ENCODE data around the gene TC2N. TPM values are rescaled to one million over a fixed set of nuclear protein-coding genes. Genes with fewer than 3 reads are reported as not detected.

TC2N gene
- total RNA-seq, 2 donors from 2014 or later: 33.4 to 42.8 TPM

DNA sequence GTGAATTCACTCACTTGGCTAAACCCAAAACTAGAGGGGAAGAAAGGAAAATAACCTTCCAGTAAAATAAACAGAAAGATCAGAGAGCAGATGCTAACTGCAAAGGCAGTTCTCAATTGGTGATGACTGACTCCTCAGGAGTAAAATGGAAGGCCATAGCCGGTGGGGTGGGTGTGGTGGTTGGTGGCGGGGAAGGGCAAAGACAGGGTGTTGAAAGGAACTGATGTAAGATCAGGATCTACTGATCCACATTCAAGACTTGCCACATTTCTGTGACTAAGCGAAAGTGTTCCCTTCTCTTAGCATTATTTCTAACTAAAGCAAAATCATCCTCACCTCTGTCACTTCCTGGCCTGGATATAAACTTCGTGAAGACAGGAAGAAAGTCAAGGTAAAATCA is 26.3 kb upstream of the TC2N start:
- peak in 1 of 2 donors; percentile 29 for DNase-seq (ENCODE audit: low spot score in 2 of 2)
- Mint-ChIP-seq H3K36me3 (peaks cover 0 to 7% of the 10 kb centered on the region in 2 donors), H3K9me3 (no peaks in the 10 kb centered on the region), H3K27ac (peak overlapping the region in 1 of 2 donors; percentile 65)
- peak; percentile 75 to 86 for ATAC-seq

DNA sequence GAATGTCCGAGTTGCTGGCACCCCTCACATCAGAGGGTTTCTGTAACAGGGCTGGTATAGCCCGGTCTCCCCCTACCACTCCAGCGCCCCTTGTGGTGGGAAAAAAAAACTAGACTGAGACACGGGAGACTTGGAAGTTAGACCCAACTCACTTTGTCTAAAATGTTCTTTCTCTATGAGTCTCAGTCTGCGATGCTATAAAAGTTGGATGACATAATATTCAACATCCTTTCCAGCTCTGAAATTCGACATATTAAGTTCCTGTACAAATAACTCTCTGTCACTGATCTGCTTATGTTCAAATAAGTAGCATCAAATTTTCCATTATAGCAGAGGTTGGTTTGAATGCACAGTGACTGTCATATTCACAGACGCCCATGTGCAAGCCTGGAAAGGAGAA is 25.7 kb upstream of the TC2N start:
- Mint-ChIP-seq H3K27ac (peak overlapping the region in 1 of 2 donors; percentile 65), H3K9me3 (no peaks in the 10 kb centered on the region), H3K36me3 (peaks cover 0 to 7% of the 10 kb centered on the region in 2 donors)
- ATAC-seq (peak; percentile 35 to 48), DNase-seq (ENCODE audit: low spot score in 2 of 2) (peak in 1 of 2 donors; percentile 34)

DNA sequence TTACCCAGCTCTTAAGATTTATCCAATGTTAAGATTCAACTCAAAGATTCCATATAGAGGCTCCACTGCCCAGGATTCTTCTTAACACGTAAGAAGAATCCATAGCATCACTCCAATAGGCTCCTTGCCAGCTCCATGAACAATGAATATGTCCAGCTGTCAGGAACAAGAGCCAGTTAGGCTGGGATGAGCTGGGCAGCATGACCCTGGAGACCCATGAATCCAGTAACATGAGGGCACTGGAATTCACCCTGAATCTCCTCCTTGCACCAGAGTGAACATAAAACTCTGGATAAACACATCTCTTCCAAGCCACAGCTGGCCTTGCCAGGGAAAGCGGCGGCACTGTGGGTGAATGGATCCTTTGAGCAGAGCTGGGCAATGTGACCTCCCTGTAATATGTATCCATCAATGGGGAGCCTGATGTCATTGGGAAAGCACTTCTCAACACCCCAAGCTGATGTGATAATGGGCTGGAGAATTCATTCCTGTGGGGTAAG is 24.4 kb upstream of the TC2N start:
- H3K9me3 Mint-ChIP-seq: no peaks in the 10 kb centered on the region
- H3K36me3 Mint-ChIP-seq: peaks cover 0 to 7% of the 10 kb centered on the region in 2 donors
- DNase-seq (ENCODE audit: low spot score in 2 of 2) (no peak), ATAC-seq (no peak)
- no peak overlapping the region for H3K27ac Mint-ChIP-seq

DNA sequence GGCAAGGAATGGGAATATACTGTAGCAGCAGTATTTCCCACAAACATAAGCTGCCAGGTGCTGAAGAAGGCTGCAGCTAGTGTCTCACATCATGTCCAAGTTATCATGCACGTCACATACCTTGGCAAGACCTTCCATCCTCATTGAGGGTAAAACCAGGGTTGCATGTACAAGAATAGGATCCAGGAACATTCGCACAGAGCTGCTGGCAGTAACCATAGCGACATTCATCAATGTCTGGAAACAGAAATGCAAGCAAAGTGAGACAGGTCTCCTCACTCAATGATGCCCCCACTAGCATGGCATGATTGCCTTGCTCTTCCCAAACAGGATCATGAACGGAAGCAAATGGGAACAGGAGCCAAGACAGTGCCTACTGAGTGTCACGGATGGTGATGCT is 23.8 kb upstream of the TC2N start:
- peaks cover 0 to 7% of the 10 kb centered on the region in 2 donors for H3K36me3 Mint-ChIP-seq
- DNase-seq (ENCODE audit: low spot score in 2 of 2) (no peak), ATAC-seq (no peak)
- H3K27ac Mint-ChIP-seq: no peak overlapping the region
- no peaks in the 10 kb centered on the region for H3K9me3 Mint-ChIP-seq

DNA sequence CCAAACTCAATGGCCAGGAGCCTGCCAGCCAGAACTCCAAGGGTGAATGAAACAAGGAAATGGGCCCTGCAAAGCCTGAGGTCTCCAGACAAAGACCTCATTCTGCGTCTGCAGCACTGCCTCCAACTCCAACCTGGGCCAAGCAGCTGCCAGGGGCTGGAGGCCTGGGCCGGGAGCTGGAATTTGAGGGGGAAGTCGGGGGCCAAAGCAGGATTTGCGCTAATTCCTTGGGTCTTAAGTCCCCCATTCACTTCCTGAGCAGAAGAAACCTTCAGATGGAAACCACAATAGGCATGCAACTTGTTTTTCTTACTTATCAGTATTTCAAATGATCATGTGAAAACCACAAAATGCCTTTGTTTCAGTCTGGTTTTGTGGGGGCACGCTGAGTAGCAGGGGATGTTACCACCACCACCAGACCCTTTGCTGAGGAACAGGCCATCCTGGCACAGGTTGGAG is 23.0 kb upstream of the TC2N start:
- no peak overlapping the region for H3K27ac Mint-ChIP-seq
- no peak for ATAC-seq
- DNase-seq (ENCODE audit: low spot score in 2 of 2): no peak
- H3K9me3 Mint-ChIP-seq: no peaks in the 10 kb centered on the region
- H3K36me3 Mint-ChIP-seq: peaks cover 0 to 7% of the 10 kb centered on the region in 2 donors

DNA sequence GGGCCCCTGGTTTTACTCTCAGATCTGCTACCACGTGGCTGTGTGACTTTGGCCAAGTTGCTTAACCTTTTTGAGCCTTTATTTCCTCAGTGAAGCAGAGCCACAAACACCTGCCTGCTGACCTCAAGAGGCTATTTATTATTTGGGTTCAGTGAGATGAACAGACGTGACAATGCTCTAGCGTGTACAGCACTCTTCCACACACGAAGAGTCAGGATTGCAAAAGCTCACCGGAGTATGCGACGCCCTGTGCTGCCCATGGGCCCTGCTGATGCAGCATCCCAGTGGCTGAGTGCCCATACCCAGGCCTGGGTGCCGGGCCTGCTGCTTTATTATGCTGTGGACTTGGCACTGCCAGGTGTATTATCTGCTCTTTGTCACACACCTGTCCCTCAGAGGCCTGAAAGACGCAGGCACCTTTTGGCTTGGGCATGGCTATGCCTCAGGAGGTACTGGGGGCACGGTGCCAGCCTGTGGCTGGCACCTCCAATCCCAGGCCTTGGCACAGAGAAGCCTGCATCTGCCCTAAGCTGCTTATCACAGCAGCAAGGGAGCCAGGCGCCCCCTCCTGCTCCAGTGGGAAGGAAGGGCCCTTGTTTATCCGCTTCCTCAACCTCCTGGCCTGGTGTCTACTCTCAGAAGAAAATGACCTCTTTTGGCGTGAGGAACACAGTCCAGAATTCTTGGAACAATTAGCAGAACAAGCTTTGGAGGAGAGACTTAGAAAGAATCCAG is 22.3 kb upstream of the TC2N start:
- DNase-seq (ENCODE audit: low spot score in 2 of 2): no peak
- ATAC-seq: no peak
- Mint-ChIP-seq H3K36me3 (peaks cover 0 to 7% of the 10 kb centered on the region in 2 donors), H3K27ac (peak overlapping the region in 1 of 2 donors; percentile 38), H3K9me3 (no peaks in the 10 kb centered on the region)

DNA sequence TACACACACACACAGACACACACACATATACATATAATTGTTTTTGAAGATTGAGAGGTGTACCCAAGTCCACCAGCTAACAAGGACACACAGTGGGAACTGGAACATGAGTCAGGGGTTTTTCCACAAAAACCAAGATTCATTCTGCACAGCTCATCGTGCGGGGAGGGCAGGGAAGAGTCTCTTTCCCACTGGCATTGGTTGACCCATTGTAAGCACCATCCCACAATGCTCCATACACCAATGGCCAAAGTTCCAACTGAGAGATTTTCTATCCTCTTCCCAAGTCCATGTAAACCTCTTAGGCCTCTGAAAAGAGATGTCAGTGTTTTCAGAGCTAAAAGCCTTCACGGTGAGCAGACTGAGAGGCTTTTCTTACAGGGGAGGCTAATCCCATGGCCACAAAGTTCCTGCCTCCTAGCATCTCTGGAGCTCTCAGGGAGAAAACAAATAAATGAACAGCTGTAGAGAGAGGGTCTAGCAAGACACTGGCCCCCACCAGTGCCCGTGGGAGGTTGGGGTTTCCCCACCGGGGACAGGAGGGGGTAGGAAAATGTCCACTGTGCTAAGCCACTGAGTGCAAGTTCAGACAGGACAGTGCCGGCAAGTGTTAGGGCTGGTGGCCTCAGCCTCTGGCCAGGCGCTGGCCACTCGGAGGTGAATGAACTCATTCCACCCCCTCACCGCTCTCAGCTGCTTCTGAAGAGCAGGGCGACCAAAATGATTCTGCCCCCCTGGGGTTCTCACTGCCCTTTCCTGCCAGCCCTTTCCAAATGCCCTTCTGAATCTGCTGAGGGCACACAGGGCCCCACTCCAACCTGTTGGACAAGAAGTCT is 21.5 kb upstream of the TC2N start:
- H3K36me3 Mint-ChIP-seq: peaks cover 0 to 7% of the 10 kb centered on the region in 2 donors
- no peak overlapping the region for H3K27ac Mint-ChIP-seq
- ATAC-seq: no peak
- no peaks in the 10 kb centered on the region for H3K9me3 Mint-ChIP-seq
- DNase-seq (ENCODE audit: low spot score in 2 of 2): no peak

DNA sequence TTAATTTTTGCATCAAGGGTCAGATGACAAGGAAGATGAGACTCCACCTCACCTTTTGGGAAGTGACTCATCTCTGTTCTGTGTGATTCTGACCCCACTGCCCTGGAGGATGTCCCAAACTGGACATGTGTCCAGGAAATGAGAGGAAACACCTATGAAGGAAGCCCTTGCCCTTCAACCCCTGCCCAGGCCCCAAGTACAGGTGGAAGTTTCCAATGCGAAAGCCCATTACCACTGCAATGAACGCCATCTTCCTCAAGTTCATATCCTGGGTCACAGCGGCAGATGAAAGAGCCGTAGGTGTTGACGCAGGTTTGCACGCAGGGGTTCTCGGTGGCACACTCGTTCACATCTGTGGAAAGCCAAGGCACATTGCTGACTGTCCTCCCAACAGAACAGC is 19.6 kb upstream of the TC2N start:
- Mint-ChIP-seq H3K36me3 (no peaks in the 10 kb centered on the region), H3K27ac (no peak overlapping the region), H3K9me3 (no peaks in the 10 kb centered on the region)
- ATAC-seq (no peak), DNase-seq (ENCODE audit: low spot score in 2 of 2) (no peak)

DNA sequence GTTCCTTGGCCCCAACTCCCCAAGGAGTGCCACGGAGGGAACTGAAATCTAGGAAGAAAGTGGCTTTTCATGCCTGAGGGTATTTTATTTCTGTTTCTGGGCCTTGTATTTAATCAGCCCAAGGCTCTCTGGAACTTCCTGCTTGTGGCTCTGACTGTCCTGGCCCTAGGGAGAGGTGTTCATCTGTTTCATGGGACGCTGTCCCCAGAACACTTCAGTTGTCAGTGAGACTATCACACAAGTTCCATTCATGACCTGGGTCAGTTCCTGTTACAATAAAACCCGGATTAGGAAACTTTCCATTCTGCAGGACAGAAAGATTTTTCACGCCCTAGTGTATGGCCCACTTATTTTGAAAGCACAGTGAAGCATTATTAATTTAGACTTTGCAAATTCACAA is 18.5 kb upstream of the TC2N start:
- DNase-seq (ENCODE audit: low spot score in 2 of 2) (no peak), ATAC-seq (no peak)
- H3K36me3 Mint-ChIP-seq: no peaks in the 10 kb centered on the region
- H3K9me3 Mint-ChIP-seq: no peaks in the 10 kb centered on the region
- H3K27ac Mint-ChIP-seq: no peak overlapping the region

DNA sequence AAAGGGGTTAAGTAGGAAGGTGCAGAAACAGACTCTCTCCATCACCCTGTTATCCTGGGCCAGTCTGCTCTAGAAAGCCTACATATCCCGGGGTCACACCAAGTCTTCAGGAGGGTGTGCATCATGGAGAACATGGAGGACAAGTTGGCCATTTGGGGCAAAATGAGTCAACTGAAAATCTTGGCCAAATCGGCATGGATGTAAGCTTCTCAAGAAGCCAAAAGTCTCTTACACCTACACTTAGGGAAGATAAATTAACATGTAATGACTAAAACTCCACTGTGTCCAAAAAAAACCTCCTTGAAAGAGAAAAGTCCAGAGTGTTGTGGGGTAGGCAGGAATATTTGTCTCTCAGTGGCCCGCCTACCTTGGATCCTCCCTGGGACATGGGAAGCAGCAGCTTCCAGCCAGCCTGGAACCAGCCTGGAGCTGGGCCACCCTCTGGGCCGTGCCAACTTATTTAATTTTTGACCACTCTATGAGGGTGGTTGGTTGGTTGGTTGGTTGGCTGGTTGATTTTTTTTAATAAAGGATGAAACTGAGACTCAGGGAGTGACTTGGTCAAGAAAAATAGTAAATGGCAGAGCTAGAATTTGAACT is 17.9 kb upstream of the TC2N start:
- Mint-ChIP-seq H3K27ac (no peak overlapping the region), H3K9me3 (no peaks in the 10 kb centered on the region), H3K36me3 (no peaks in the 10 kb centered on the region)
- DNase-seq (ENCODE audit: low spot score in 2 of 2) (no peak), ATAC-seq (no peak)

DNA sequence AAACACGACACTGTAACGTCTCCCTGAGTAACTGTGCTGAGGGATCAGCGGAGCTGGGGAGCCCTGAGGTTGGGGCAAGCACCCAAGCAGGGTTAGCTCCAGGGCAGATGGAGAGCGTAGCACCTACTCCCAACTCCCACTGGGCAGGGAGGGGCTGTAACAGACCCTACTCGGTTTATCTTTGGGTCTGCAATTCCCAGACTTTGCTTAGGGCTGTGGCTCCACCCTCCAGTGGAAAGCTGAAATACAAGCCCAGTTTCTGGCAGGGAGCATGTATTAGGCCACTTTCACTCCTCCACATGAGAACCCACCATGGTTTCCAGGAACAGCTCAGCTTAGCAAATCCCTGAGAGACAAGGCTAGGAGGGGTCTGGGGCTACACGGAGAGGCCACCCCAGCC is 17.3 kb upstream of the TC2N start:
- Mint-ChIP-seq H3K27ac (peak overlapping the region in 1 of 2 donors; percentile 30), H3K36me3 (no peaks in the 10 kb centered on the region), H3K9me3 (no peaks in the 10 kb centered on the region)
- ATAC-seq: no peak
- DNase-seq (ENCODE audit: low spot score in 2 of 2): no peak

DNA sequence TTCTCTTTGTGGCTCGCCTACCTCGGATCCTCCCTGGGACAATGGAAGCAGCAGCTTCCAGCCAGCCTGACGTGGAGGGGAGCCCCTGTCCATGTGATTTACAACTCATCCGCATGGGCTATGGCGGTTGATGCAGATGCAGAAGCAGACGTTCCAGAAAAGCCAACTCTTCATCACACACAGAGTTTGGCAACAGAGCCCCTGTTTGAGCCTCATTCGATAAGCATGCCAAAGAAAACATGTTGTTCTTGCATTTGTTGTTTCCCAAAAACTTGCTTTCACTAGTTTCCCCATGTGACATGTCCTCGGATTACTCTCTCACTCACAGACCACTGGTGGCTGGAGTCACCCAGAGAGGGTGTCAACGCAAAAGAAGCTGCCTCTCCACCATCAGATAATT is 16.4 kb upstream of the TC2N start:
- Mint-ChIP-seq H3K36me3 (no peaks in the 10 kb centered on the region), H3K9me3 (no peaks in the 10 kb centered on the region), H3K27ac (no peak overlapping the region)
- DNase-seq (ENCODE audit: low spot score in 2 of 2): no peak
- no peak for ATAC-seq

DNA sequence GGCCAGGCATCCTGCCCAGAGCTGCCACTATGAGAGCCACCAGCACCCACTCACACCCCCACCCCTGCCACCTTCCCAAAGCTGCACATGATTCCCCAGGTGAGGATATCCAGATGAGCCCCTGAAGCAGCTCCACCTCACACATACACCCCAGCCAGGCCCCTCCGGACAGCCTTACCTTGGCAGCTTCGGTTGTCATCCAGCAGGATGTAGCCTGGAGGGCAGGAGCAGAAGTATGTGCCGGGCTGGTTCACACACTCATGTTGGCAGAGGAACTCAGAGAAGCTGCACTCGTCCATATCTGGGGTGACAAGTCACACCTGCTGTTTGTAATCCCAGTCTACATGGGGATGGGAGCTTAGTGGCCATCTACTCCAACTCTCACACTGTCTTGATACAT is 15.4 kb upstream of the TC2N start:
- no peaks in the 10 kb centered on the region for H3K36me3 Mint-ChIP-seq
- H3K27ac Mint-ChIP-seq: no peak overlapping the region
- ATAC-seq: no peak
- no peak for DNase-seq (ENCODE audit: low spot score in 2 of 2)
- H3K9me3 Mint-ChIP-seq: no peaks in the 10 kb centered on the region

DNA sequence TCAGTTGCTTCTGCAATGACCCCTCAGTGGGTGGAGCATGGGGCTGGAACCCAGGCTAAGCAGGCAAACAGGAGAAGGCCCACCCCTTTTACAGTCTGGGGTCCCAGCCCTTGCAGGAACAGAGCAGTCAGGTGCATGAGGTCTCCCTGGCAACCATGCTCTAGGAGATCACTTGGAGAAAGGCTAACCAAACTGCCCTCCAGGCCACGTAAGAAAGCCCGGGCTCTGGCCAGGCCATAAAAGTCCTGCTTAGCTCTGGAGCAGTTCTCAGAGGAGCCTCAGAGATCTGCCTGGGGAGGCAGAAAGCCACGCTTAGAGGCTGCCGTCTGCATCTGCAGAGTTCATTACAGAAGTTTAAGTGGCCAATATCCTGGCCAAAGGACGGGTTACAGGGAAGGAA is 15.0 kb upstream of the TC2N start:
- DNase-seq (ENCODE audit: low spot score in 2 of 2): no peak
- H3K9me3 Mint-ChIP-seq: no peaks in the 10 kb centered on the region
- no peak overlapping the region for H3K27ac Mint-ChIP-seq
- no peaks in the 10 kb centered on the region for H3K36me3 Mint-ChIP-seq
- ATAC-seq: no peak

DNA sequence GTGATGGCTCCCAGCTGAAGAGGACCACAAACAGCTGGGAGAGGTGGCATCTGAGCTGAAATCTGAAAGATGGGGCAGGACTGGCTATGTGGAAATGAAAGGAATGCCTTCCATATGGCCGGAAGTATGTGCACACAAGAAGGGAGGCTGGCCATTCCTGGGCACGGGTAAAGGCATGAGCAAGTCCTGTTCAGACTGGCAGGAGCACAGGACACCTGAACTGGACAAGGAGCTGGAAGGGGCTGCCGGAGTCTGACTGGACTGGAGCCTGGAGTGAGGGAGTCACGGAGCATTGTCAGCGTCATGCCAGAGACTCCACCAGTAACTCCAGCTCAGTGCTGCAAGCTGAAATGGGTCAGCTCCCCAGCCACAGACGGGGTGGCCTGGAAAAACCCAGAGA is 11.9 kb upstream of the TC2N start:
- no peaks in the 10 kb centered on the region for H3K36me3 Mint-ChIP-seq
- H3K27ac Mint-ChIP-seq: no peak overlapping the region
- ATAC-seq: no peak
- no peaks in the 10 kb centered on the region for H3K9me3 Mint-ChIP-seq
- DNase-seq (ENCODE audit: low spot score in 2 of 2): no peak

DNA sequence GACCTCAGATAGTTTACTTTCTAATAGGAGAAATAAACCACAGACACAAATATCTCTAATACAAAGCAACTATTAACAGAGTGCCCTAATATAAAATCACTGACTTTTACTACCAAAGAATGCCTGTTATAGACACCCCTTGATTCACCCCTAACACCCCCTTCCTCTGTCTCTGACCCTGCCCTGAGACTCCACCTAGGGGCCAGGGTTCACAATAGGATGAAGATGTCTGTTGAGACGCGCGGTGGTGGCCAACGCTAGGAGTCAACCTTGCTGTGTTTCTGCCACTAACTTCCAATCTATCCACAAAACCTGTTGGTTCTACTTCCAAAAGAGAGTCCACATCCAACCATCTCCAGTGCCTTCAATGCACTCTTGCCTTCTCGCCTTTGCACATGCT is 10.9 kb upstream of the TC2N start:
- ATAC-seq: no peak
- H3K9me3 Mint-ChIP-seq: no peaks in the 10 kb centered on the region
- DNase-seq (ENCODE audit: low spot score in 2 of 2): no peak

DNA sequence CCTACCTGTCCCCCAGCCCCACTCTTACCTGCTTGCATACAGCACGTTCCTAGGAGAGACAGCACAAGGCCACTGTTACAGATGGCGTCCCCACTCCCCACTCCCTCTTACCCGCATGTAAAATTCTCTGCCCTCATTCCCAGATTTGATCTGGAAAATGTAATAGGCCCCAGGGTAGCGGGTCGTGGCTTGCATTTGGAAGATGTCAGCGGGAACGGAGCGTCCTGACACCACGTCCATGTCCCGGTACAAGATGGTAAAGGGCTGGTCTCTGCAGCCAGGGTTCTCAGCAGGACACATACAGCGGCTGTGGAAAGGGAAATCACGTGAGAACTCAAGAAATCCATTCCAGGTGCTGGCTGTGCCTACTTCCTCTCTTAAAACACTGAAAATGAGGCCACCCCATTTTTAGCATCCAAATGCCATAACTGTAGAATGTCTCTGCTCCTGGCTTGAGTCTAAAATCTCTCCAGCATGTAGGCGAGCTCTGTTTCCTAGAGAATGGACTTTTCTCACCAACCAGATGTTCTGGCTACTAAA is 10.1 kb upstream of the TC2N start:
- DNase-seq (ENCODE audit: low spot score in 2 of 2): no peak
- Mint-ChIP-seq H3K9me3 (no peaks in the 10 kb centered on the region), H3K36me3 (no peaks in the 10 kb centered on the region), H3K27ac (no peak overlapping the region)
- no peak for ATAC-seq

More for the DNA sequence above, 10.9 kb upstream of the TC2N start:
- Mint-ChIP-seq H3K27ac (no peak overlapping the region), H3K36me3 (no peaks in the 10 kb centered on the region)

Measured in activated naive CD4-positive, alpha-beta T cell treated with anti-CD3 and anti-CD28 coated beads, Interleukin-2, amount 50 U/mL, for 72 hours (primary cell).